Erythroblast (primary cell): ENCODE measurements around the gene GLRX5.

Source experiments
- GATA1 ChIP-seq: IDR thresholded peaks from 2 replicates; pipeline ENCODE4 v1.6.1; 2011; ENCODE audit warnings: low read depth, mild to moderate bottlenecking, control low read depth, low read length, moderate library complexity
- POLR2A ChIP-seq: IDR thresholded peaks from 2 replicates; pipeline ENCODE4 v1.6.1; 2011; ENCODE audit warnings: mild to moderate bottlenecking, low read length

- no peak for TF ChIP-seq POLR2A
- TF ChIP-seq GATA1 = no peak
Measured at GRCh38 chr14:95511687-95512086, 23.2 kb upstream of the GLRX5 start.
